Endothelial cell (in vitro differentiated cells): Measurements from ENCODE around the gene KSR2. TPM values are rescaled to one million over a fixed set of nuclear protein-coding genes. Genes with fewer than 3 reads are reported as not detected.

Experiments used
- DNase-seq: peaks from one replicate; pipeline ENCODE4 v3.0.0; 2021; ENCODE audit warnings: low spot score
- H3K27ac Mint-ChIP-seq: one replicate; pipeline ENCODE4 v1.8.0; 2021; ENCODE audit warnings: mixed read lengths, inconsistent platforms; ENCODE audit not compliant: unreplicated experiment
- H3K27me3 Mint-ChIP-seq: one replicate; pipeline ENCODE4 v1.8.0; 2021; ENCODE audit warnings: mild to moderate bottlenecking, moderate library complexity, mixed read lengths, inconsistent platforms; ENCODE audit not compliant: unreplicated experiment
- H3K36me3 Mint-ChIP-seq: one replicate; pipeline ENCODE4 v1.8.0; 2021; ENCODE audit warnings: mild to moderate bottlenecking, low read depth, mixed read lengths, inconsistent platforms; ENCODE audit not compliant: unreplicated experiment
- H3K4me1 Mint-ChIP-seq: one replicate; pipeline ENCODE4 v1.8.0; 2021; ENCODE audit warnings: mild to moderate bottlenecking, mixed read lengths, inconsistent platforms; ENCODE audit not compliant: unreplicated experiment
- H3K4me3 Mint-ChIP-seq: one replicate; pipeline ENCODE4 v1.8.0; 2021; ENCODE audit warnings: mild to moderate bottlenecking, mixed read lengths, inconsistent platforms; ENCODE audit not compliant: unreplicated experiment
- H3K9me3 Mint-ChIP-seq: one replicate; pipeline ENCODE4 v1.8.0; 2021; ENCODE audit warnings: mixed read lengths, inconsistent platforms; ENCODE audit not compliant: unreplicated experiment
- total RNA-seq: library from RNA; stranded (reverse); fragmentation: NEBNext Ultra II Directional; extraction: Animal tissue kit (Norgen Biotek cat#: 25700); gene quantifications from one replicate; pipeline ENCODE4 v1.2.1, GENCODE V29; 2021; ENCODE audit not compliant: unreplicated experiment
- TF ChIP-seq, protein P1 (sequence below): fragments of 200-600 bp; sonication (generic); IDR thresholded peaks from one replicate; pipeline ENCODE4 v1.5.0; 2021; ENCODE audit warnings: antibody characterized with exemption; ENCODE audit not compliant: unreplicated experiment

KSR2 gene
- total RNA-seq, 1 donor from 2014 or later = 0.05 TPM

DNA sequence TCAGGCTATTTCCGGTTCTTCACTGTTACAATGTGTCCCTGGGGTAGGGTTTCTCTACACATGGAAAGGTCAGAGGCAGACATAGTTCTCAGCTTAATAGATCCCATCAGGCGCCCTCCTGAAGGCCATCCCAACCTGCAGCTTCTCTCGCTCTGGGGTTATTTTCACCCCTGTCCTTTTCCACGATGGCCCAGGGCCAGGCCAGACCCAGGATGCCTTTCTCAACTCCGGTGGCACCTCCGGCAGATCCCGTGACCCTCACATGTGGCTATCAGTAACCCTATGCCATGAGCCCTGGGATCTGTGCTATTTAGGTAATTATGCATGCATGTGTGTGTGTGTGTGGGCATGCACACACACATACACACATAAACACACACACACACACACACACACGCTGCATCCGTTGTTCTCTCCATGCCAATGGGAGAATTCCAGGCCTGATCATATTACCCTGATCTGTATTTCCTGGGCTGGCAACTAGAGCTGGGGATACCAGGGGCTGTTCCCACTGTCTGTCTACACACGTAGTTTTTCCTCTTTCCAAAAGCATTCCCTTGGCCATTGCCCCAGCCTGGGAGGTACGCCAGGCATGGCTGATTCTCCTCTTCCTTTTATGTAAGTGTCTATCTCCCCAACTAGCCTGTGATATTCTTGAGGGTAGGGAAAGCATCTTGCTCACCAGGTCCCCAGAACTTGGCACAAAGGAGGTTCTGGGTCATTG lies 556.2 kb downstream of the KSR2 start:
- Mint-ChIP-seq H3K9me3 (no peaks in the 10 kb centered on the region), H3K4me1 (peaks cover 3% of the 10 kb centered on the region), H3K27ac (no peak overlapping the region), H3K4me3 (no peak overlapping the region), H3K27me3 (peaks cover 1% of the 10 kb centered on the region), H3K36me3 (no peaks in the 10 kb centered on the region)
- DNase-seq = no peak
- TF ChIP-seq, protein P1, sequence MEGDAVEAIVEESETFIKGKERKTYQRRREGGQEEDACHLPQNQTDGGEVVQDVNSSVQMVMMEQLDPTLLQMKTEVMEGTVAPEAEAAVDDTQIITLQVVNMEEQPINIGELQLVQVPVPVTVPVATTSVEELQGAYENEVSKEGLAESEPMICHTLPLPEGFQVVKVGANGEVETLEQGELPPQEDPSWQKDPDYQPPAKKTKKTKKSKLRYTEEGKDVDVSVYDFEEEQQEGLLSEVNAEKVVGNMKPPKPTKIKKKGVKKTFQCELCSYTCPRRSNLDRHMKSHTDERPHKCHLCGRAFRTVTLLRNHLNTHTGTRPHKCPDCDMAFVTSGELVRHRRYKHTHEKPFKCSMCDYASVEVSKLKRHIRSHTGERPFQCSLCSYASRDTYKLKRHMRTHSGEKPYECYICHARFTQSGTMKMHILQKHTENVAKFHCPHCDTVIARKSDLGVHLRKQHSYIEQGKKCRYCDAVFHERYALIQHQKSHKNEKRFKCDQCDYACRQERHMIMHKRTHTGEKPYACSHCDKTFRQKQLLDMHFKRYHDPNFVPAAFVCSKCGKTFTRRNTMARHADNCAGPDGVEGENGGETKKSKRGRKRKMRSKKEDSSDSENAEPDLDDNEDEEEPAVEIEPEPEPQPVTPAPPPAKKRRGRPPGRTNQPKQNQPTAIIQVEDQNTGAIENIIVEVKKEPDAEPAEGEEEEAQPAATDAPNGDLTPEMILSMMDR = no peak

DNA sequence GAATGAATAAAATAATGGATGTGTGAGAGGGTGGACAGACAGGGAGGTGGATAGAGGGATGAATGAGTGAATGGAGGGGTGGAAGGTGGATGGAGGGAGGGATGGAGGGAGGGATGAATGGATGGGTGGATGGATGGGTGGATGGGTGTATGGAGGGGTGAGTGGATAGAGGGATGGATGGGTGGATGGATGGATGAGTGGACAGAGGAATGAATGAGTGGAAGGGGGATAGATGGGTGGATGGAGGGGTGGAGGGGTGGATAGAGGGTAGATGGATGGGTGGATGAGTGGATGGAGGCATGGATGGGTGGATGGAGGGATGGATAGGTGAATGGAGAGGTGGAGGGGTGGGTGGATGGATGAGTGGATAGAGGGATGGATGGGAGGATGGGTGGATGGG lies 559.5 kb downstream of the KSR2 start:
- Mint-ChIP-seq H3K27ac (no peak overlapping the region), H3K4me3 (no peak overlapping the region), H3K27me3 (peaks cover 4% of the 10 kb centered on the region), H3K4me1 (peaks cover 3% of the 10 kb centered on the region), H3K36me3 (no peaks in the 10 kb centered on the region), H3K9me3 (no peaks in the 10 kb centered on the region)
- DNase-seq = no peak
- TF ChIP-seq, protein P1 = no peak

DNA sequence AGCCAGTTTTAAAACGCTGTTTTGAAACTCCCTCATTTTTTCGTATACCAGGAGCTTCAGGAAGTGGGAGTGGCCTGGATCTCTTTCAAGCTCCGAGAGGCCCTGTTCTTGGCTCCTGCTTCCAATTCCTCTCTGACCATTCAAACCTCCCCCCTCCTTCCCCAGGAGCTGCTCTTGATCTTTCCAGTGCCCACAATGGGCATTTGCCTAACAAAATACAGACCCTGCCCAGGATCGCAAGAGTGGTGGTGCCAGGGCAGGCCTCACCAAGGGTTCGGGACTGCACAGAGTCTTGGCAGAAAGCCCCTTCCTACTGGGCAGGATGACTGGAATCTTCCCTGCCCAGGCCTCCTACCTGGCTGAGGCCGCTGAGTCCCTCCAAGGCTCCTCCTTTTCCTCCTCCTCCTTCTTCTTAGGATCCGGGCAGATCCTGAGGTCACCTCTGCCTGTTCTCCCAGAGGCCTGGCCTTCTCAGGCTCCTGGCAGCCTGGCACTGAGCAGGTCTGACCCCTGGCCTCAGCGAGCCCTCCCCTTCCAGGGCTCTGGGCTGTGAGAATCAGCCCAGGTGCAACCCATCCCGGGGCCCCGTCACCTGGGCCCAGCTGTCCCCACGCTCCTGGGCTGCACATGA lies 560.5 kb downstream of the KSR2 start:
- H3K36me3 Mint-ChIP-seq = no peaks in the 10 kb centered on the region
- H3K4me1 Mint-ChIP-seq = peaks cover 3% of the 10 kb centered on the region
- TF ChIP-seq, protein P1 = no peak
- DNase-seq = no peak
- peaks cover 3% of the 10 kb centered on the region for H3K27me3 Mint-ChIP-seq
- no peak overlapping the region for H3K27ac Mint-ChIP-seq
- no peak overlapping the region for H3K4me3 Mint-ChIP-seq
- H3K9me3 Mint-ChIP-seq = no peaks in the 10 kb centered on the region

DNA sequence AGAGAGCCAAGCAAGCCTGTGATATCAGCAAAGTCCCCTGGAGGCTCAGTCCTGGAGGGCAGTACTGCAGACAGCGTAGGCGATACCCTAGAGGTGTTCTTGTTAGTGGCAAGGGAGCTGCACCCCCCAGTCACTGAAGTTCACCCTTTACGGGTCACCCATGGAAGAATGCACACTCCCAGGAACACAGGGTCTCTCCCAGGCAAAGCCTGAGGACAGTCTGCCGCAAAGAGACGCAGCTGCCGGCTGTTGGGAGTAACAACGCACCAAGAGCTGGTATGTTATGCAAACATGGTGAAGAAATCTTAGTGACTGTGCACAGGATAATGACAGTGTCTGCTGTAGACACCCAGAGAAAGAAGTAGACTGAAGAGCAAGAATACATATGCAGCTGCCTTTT lies 563.9 kb downstream of the KSR2 start:
- Mint-ChIP-seq H3K27me3 (peaks cover 3% of the 10 kb centered on the region), H3K27ac (no peak overlapping the region), H3K36me3 (no peaks in the 10 kb centered on the region), H3K9me3 (no peaks in the 10 kb centered on the region), H3K4me3 (no peak overlapping the region), H3K4me1 (peaks cover 3% of the 10 kb centered on the region)
- no peak for DNase-seq
- TF ChIP-seq, protein P1 = no peak

DNA sequence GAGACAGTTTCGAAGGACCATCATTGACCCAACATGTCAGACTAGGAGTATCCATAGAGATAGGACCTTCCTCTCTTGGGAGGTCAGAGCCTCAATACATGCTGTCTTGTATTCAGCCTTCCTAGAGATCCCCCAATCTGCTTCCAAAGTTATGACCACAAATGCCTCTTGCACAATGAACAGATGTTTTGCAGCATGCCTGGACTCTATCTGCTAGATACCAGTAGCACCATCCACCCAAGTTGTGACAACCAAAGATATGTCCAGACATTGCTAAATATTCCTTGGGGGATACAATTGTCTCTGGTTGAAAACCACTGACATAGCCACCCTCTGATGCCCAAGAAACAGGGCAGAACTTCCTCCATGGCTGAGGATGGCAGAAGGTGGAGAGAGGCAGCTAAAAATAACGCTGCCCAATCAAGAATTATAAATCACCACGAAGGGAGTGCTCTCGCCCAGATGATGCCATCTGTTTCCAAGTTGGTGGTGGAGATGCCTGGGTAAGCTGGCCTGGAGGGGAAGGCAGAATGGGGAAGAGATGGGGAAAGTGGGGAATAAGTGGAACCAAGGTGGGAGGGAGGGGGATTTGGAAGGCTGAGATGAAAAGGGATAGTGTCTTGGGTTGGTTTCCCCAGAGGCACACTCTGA lies 564.5 kb downstream of the KSR2 start:
- Mint-ChIP-seq H3K4me1 (peaks cover 3% of the 10 kb centered on the region), H3K27me3 (peaks cover 3% of the 10 kb centered on the region), H3K36me3 (no peaks in the 10 kb centered on the region), H3K27ac (no peak overlapping the region), H3K9me3 (no peaks in the 10 kb centered on the region), H3K4me3 (no peak overlapping the region)
- TF ChIP-seq, protein P1 = no peak
- no peak for DNase-seq
